Kidney (tissue), 14 donors: Measurements from ENCODE around the gene VTI1A. TPM values are rescaled to one million over a fixed set of nuclear protein-coding genes. Genes with fewer than 3 reads are reported as not detected.

Experiments used
- DNase-seq, 5 donors: peaks; one replicate each; pipeline ENCODE4 v3.0.0-alpha.2; 2013 to 2020
- FAIRE-seq: peaks from 2 replicates; lab custom pipeline; 2012; peaks lifted over from hg19 to GRCh38; lab: Jason Lieb, UNC
- H3K27ac ChIP-seq, 2 donors: one replicate each; pipeline ENCODE4 v1.7.0; 2013; ENCODE audit warnings: low read depth in 2 of 2, low read length in 2 of 2, inconsistent platforms in 1 of 2
- H3K27me3 ChIP-seq: one replicate; pipeline ENCODE4 v1.7.1; 2013; ENCODE audit warnings: low read length, inconsistent platforms; ENCODE audit not compliant: control insufficient read depth, insufficient read depth
- H3K36me3 ChIP-seq, 3 donors: one replicate each; pipeline versions ENCODE4 v1.7.0 to v1.7.1; 2013; ENCODE audit warnings: low read length in 3 of 3, control low read depth in 1 of 3, inconsistent platforms in 1 of 3; ENCODE audit not compliant: insufficient read depth in 3 of 3, control insufficient read depth in 2 of 3
- H3K4me1 ChIP-seq, 3 donors: one replicate each; pipeline versions ENCODE4 v1.7.0 to v1.7.1; 2013; ENCODE audit warnings: low read length in 3 of 3, inconsistent platforms in 1 of 3, low read depth in 1 of 3; ENCODE audit not compliant: control insufficient read depth in 2 of 3, insufficient read depth in 2 of 3
- H3K4me3 ChIP-seq, 3 donors: one replicate each; pipeline versions ENCODE4 v1.7.0 to v1.8.1; 2013; ENCODE audit warnings: low read length in 3 of 3, control low read depth in 1 of 3, inconsistent platforms in 1 of 3
- H3K9ac ChIP-seq, 3 donors: one replicate each; pipeline versions ENCODE4 v1.7.0 to v1.7.1; 2013; ENCODE audit warnings: low read length in 3 of 3, control low read depth in 1 of 3, inconsistent platforms in 1 of 3
- H3K9me3 ChIP-seq, 3 donors: one replicate each; pipeline versions ENCODE4 v1.7.0 to v1.7.1; 2013; ENCODE audit warnings: low read length in 3 of 3, control low read depth in 1 of 3, inconsistent platforms in 1 of 3; ENCODE audit not compliant: control insufficient read depth in 2 of 3, insufficient read depth in 1 of 3
- CTCF ChIP-seq: IDR thresholded peaks from 3 replicates; pipeline ENCODE4 v1.5.1; 2012; ENCODE audit warnings: mild to moderate bottlenecking, moderate library complexity, borderline replicate concordance; ENCODE audit not compliant: insufficient read depth; ENCODE audit errors: extremely low read depth
- intact Hi-C: fragments of 100-400 bp; cut with DNase I; formaldehyde crosslinking; loops from one replicate; pipeline ENCODE4 v1.11.1; 2022
- polyA plus RNA-seq: library from polyadenylated mRNA; stranded (reverse); fragments of 350-450 nt; fragmentation: Illumina TruSeq; extraction: RNeasy Lipid Tissue Mini Kit (QIAGEN cat#74804); gene quantifications from one replicate; pipeline ENCODE4 v1.2.3, GENCODE V29; 2014; ENCODE audit warnings: low read depth, low replicate concordance; ENCODE audit not compliant: insufficient read depth
- total RNA-seq: library from RNA; stranded (reverse); fragmentation: NEBNext Ultra II Directional; extraction: Animal tissue kit (Norgen Biotek cat#: 25700); gene quantifications from one replicate; pipeline ENCODE4 v1.2.1, GENCODE V29; 2021
- donor health status: control.
- donor health status: control.
- donor health status: control.
- donor health status: control.
- donor health status: control.
- donor health status: DM: yes; HTN: yes; CAD: no.
- donor health status: Normal renal cell carcinoma (clear cell type).

Gene VTI1A
- total and polyA plus RNA-seq, 2 donors from 2014 or later: 9.2 to 41.8 TPM

GRCh38 chr10:112766636-112767035 is 319.6 kb downstream of the VTI1A start:
- no peaks in the 10 kb centered on the region for H3K36me3 ChIP-seq
- no peak for FAIRE-seq
- H3K9me3 ChIP-seq: no peaks in the 10 kb centered on the region
- no peak overlapping the region for H3K4me3 ChIP-seq
- no peak for DNase-seq
- H3K9ac ChIP-seq: no peak overlapping the region
- TF ChIP-seq CTCF: no peak
- no peaks in the 10 kb centered on the region for H3K27me3 ChIP-seq
- intact Hi-C loops: no loop called here
- no peaks in the 10 kb centered on the region for H3K4me1 ChIP-seq
- no peak overlapping the region for H3K27ac ChIP-seq

GRCh38 chr10:112767156-112767555 is 320.1 kb downstream of the VTI1A start:
- no peak overlapping the region for H3K27ac ChIP-seq
- no peak overlapping the region for H3K9ac ChIP-seq
- intact Hi-C loops: no loop called here
- H3K9me3 ChIP-seq: no peaks in the 10 kb centered on the region
- FAIRE-seq (no peak), DNase-seq (no peak)
- no peaks in the 10 kb centered on the region for H3K4me1 ChIP-seq
- TF ChIP-seq CTCF: no peak
- no peak overlapping the region for H3K4me3 ChIP-seq
- H3K36me3 ChIP-seq: no peaks in the 10 kb centered on the region
- no peaks in the 10 kb centered on the region for H3K27me3 ChIP-seq

- H3K27me3 ChIP-seq: no peaks in the 10 kb centered on the region
- intact Hi-C loops: no loop called here
- H3K27ac ChIP-seq: no peak overlapping the region
- H3K4me3 ChIP-seq: no peak overlapping the region
- H3K9ac ChIP-seq: no peak overlapping the region
- H3K9me3 ChIP-seq: no peaks in the 10 kb centered on the region
- TF ChIP-seq CTCF: no peak
- H3K36me3 ChIP-seq: no peaks in the 10 kb centered on the region
- FAIRE-seq (no peak), DNase-seq (no peak)
- H3K4me1 ChIP-seq: no peaks in the 10 kb centered on the region
These were observed 321.1 kb downstream of the VTI1A start for GRCh38 chr10:112768121-112768520.

- H3K9ac ChIP-seq: no peak overlapping the region
- no peak for TF ChIP-seq CTCF
- no peak overlapping the region for H3K4me3 ChIP-seq
- intact Hi-C loops: no loop called here
- FAIRE-seq (no peak), DNase-seq (no peak)
- no peaks in the 10 kb centered on the region for H3K4me1 ChIP-seq
- no peaks in the 10 kb centered on the region for H3K36me3 ChIP-seq
- H3K27ac ChIP-seq: no peak overlapping the region
- H3K27me3 ChIP-seq: no peaks in the 10 kb centered on the region
- H3K9me3 ChIP-seq: no peaks in the 10 kb centered on the region
These were observed 322.1 kb downstream of the VTI1A start for GRCh38 chr10:112769081-112769480.
